Stimulated activated CD8-positive, alpha-beta memory T cell treated with anti-CD3 and anti-CD28 coated beads, Interleukin-15, amount 100 ng/mL, for 24 hours (primary cell): ENCODE results near the gene MYH7.
"Not testable (repeated sequence)": the region's sequence is repeated elsewhere in the genome, so short reads cannot be mapped to it uniquely, and the experiment has no call there.

Experiments
- DNase-seq: peaks from one replicate; pipeline ENCODE4 v3.0.0-alpha.2; 2020; ENCODE audit warnings: low read depth

The MYH7 gene

DNA sequence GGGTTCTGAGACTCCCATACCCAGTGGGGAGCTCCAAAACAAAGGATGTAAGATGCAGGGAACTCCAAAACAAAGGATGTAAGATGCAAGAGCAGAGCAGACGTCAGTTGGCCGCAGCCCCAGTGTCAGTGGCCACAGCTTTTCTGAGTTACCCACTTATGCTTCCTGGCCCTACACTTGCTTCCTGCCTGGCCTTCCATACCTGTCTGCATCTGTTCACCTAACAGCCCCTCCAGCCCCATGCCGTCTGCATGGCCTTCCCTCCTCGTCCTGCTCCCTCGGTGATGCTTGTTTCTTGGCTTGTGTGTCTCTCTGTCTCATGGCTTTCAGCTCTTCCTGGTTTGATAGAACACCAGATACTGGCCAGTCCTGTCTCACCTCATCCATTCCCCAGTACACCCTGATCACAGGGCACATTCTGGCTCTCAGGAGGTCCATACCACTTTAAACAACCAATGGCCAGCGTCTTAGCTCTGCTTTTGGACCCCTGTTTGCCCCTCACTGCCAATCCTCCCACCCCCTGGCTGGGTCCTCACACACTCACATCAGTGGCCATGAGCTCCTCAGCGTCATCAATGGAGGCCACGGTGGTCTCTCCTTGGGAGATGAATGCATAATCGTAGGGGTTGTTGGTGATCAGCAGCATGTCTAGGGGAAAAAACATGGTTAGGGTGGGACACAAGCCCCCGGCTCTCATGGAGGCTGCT, 5.3 kb downstream of the MYH7 start:
- no peak for DNase-seq

DNA sequence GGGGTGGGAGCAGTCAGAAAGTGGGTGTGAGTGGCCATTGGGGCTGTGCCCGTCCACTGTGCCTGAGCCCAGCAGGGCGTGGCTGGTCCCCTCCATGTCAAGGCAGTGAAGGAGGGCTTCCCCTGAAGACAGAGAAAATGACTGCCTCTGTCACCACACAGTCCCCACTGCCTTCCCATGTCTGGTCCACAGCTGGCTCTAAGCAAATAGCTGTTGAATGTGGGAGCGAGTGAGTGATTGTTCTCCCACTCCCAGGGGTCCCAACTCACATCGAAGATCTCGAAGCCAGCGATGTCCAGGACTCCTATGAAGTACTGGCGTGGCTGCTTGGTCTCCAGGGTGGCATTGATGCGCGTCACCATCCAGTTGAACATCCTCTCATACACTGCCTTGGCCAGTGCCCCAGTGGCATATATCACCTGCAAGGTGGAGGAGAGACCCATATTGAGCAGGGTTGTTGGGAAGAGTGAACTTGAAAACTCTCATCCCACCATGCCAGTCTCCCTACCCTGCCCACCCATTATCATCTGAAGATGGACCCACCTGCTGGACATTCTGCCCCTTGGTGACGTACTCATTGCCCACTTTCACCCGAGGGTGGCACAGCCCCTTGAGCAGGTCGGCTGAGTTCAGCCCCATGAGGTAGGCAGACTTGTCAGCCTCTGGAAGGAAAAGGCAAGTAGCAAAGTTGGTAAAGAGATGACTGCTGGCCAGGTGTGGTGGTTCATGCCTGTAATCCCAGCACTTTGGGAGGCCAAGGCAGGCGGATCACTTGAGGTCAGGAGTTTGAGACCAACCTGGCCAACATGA, 6.6 kb downstream of the MYH7 start:
- DNase-seq, result no peak

DNA sequence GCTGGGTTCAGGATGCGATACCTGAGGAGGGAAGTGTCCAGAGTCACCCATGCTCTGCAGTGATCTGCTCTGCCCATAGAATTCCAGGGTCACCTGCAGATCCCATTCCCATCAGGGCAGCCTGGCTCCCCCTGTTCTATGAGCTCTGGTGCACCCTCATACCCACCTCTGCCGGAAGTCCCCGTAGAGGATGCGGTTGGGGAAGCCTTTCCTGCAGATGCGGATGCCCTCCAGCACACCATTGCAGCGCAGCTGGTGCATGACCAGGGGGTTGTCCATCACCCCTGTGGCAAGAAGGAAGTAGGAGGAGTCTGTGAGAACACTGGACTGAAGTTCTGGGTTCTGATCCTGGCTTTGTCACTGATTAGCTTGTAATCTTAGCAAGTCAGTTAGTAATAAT, 9.7 kb downstream of the MYH7 start:
- DNase-seq, result not testable (repeated sequence)

DNA sequence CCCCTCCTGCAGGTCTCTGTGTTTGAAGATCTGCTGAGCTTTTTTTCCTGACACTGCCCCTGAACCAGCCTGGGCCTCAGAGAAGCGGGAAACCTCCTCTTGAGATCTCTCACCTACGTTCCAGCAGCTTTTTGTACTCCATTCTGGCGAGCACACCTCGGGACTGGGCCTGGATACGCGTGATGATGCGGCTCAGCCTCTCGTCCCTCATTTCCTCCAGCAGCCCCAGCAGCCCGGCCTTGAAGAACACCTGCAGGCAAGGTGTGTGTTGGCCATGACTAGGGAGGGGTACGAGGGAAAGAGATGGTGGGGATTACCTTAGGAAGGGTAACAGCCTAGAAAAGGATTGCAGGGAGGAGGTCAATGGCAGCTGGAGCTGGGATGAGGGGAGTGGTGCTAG, 10.3 kb downstream of the MYH7 start:
- no peak for DNase-seq

DNA sequence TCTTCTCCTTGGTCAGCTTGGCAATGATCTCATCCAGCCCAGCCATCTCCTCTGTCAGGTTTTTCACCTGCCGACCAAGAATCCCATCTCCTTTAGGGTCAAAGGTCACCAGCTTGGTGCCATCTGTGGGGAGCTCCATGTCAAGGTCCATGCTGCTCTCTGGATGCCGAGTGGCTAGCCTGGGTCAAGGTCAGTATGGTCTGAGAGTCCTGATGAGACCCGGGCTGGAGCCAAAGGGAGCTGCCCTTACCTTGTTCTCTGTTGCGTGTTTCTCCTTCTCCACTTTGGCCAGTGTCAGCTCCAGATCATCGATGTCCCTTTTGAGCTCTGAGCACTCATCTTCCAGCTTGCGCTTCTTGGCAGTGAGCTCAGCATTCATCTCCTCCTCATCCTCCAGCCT, 11.8 kb downstream of the MYH7 start:
- DNase-seq, result no peak

DNA sequence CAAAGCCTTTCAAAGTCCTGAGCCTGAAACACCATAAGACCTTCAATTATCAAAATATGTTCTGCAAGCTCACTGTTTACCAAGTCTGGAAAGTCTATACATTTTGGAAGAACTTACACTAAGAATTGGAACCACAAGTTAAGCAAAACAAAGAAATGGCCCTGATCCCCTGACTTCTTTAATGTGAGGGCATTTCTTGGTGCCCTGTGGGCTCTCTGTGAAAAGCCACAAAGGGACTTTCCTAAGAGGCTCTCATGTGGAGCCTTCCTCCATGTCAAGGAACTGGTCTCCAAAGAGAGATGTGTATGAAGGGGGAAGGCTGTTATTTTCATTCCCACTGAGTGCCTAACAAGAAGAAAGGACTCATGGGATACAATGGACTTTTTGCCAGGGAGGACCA, 13.9 kb downstream of the MYH7 start:
- DNase-seq, result no peak

DNA sequence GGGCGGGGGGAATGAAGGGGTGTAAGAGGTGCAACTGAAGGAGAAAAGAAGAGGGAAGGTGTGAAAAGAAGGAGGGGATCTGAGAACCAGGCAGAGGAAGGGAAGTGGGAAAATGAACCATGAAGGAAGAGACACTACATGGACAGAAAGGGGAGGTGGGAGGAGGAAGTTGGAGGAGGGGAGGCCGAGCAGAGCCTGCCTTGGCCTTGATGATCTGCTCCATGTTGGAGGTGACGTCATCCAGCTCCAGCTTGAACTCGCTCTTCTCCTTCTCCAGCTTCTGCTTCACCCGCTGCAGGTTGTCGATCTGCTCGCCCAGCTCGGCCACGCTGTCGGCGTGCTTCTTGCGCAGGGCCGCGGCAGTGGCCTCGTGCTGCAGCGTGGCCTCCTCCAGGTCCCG, 15.8 kb downstream of the MYH7 start:
- DNase-seq, result not testable (repeated sequence)

DNA sequence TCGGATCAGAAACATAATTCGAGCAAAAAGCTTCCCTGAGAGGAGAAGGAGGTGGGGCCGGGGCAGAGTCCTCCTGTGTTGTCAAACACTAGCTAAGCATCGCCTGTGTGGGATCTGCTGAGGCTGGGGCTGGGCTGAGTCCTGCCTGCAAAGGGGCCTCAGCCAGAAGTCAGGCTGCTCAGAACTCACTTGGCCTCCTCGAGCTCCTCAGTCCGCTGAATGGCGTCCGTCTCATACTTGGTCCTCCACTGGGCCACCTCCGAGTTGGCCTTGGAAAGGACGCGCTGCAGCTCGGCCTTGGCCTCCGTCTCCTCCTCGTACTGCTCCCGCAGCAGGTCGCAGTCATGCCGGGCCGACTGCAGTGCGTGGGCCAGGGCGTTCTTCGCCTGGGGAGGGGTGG, 17.4 kb downstream of the MYH7 start:
- DNase-seq, result no peak

DNA sequence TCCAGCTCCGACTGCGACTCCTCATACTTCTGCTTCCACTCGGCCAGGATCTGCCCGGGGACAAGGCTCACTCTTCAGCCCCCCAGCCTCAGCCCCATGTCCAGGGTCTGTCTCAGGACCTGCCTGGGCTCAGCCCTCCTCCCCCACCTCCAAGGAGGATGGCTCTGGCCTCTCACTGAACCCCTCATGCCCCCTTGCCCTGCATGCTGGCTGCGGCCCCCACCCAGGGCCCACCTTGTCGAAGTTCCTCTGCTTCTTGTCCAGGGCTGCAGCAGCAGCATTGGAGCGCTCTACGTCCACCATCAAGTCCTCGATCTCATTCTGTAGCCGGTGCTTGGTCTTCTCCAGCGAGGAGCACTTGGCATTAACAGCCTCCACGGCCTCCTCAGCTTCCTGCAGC, 18.2 kb downstream of the MYH7 start:
- not testable (repeated sequence) for DNase-seq

DNA sequence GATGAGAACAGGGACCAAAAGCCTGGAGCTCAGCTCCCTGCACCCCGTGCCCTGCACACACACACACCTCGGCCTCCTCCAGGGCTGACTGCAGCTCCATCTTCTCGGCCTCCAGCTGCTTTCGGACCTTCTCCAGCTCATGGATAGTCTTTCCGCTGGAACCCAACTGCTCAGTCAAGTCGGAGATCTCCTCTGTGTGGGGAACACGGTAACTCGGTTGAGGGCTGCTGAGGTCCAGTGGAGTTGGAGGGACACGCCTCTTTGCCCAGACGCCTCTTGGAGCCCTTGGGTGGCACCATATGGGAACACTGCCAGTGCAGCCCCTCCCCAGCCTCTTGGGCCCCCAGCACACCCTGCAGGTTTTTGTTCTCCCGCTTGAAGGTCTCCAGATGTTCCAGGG, 18.7 kb downstream of the MYH7 start:
- DNase-seq, result no peak

DNA sequence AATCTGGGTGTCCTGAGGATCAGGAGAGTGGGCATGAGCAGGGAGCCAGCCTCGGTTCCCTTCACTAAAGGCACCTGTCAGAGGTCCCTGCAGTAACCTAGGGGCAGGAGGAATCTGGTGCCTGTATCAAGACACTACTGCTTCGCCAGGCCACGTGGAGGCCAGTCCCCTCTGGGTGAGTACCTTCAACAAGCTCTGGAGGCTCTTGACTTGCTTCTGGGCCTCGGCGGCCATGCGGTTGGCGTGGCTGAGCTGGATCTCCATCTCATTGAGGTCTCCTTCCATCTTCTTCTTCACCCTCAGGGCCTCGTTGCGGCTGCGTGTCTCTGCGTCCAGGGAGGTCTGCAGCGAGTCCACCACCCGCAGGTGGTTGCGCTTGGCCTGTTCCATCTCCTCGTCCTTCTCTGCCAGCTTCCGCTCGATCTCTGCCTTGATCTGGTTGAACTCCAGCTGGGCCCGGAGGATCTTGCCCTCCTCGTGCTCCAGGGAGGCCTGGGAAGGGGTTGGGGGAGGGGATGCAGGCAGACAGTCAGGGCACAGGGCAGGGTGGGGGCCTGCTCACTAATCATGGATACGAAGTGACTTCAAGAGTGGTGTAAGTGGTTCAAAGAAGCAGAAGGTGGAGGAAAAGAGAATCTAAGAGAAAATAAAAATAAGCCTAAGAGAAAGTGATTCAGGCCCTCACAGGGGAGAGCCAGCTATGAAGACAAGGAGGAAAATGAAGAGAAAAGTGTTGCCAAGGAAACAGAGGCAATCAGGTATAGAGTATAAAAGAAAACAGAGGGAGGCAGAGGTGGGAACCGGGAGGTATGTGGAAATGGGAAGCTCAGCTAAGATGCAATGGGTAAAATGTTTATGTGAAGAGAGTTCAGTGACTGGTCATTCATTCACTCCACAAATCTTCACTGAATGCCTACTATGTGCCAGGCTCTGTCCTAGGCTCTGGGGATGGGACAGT, 19.4 kb downstream of the MYH7 start:
- DNase-seq, result no peak

DNA sequence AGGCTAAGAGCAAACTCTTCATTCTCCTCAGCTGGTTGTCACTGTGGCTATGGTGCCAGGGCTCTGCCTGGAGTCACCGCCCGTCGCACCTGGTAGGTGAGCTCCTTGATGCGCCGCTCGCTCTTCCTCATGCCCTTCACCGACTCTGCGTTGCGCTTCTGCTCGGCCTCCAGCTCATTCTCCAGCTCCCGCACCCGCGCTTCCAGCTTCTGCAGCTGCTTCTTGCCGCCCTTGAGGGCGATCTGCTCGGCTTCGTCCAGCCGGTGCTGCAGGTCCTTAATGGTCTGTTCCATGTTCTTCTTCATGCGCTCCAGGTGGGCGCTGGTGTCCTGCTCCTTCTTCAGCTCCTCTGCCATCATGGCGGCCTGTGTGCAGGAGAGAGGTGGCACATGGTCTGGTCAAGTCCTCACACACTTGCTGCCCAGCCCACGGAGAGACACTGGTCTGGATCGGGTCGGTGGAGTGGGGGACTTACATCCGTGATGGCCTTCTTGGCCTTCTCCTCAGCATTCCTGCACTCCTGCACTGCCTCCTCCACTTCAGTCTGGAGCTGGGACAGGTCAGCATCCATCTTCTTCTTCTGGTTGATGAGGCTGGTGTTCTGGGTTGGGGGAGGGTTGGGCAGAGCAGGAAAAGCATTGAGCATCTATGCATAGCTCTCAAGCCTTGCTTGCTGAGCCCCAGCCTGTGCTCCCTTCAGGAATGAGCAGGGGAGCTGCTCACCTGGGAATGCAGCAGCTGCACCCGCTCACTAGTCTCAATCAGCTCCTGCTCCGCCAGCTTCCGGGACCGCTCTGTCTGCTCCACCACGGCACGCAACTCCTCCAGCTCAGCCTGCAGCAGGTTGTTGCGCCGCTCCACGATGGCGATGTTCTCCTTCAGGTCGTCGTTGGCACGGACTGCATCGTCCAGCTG, 20.3 kb downstream of the MYH7 start:
- no peak for DNase-seq

DNA sequence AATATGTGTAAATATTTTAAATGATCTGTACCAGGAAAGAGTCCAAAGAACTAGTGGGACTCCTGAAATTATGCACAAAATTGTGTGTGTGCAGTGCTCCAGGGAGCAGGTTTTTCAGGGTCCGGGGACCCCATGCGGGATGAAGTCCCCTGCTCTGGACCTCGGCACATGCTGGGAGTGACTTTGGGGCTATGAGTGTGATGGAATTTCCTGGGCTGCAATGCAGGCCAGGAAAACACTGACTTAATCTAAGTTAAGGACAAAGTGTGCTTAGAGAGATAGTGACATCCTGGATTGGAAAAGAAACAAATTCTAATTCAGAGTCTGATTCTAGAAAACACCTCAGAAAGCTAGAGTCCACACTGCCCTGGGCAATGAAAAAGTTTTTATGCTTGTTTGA, 21.2 kb downstream of the MYH7 start:
- no peak for DNase-seq

DNA sequence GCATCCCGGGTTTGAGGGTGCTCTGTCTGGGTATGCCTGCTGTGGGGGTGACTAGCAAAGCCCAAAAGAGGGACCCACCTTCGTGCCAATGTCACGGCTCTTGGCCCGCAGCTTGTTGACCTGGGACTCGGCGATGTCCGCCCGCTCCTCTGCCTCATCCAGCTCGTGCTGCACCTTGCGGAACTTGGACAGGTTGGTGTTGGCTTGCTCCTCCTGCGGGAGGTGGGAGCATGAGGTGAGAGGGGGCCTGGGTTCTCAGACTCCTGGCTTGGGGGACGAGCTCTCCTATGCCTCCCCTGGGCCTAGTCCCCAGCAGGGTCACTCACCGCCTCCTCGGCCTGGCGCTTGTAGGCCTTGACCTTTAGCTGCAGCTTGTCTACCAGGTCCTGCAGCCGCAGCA, 21.8 kb downstream of the MYH7 start:
- no peak for DNase-seq

DNA sequence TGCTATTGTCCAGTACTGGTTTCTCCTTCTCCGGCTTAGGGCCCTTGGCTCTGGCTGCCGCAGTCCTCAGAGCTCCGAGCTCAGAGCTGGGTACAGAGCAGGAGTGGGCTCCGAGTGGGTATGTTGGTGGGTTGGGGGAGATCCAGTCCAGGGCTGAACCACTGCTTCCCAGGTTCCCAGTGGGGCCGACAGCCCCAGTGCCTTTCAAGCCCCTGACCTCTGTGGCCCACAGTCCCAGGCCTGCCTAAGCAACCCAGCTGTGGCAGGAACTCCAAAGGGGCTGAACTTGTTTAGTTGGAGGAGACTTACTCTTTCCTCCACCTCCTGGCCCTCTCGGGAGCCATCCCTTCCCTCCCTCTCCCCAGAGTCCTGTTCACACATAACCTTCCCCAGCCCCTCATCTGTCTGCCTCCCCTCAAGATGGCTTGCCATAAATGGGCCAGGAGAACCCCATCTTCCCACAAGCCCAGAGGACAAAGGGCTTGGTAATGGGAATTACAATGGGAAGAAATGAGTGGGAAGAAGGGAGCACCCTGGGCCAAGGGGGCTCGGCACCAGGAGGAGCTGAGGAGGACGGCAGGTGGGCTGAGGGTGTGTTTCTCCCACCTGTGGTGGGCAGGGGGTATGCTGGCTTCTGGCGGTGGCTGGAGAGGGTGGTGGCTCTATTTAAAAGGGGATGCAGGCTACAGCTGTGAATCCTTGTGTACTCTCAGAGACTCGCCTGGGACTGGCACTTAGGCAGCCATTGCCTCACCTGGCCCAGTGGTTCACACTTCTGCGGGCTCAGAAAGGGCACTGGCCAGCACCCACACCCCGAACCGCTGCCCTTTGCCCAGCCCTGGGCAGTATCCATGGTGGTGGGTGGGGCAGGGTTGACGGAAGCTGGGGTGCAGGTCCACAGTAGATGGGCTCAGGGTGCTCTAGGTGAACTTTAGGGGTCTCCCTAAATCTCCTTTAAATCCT, 23.6 kb downstream of the MYH7 start:
- no peak for DNase-seq

DNA sequence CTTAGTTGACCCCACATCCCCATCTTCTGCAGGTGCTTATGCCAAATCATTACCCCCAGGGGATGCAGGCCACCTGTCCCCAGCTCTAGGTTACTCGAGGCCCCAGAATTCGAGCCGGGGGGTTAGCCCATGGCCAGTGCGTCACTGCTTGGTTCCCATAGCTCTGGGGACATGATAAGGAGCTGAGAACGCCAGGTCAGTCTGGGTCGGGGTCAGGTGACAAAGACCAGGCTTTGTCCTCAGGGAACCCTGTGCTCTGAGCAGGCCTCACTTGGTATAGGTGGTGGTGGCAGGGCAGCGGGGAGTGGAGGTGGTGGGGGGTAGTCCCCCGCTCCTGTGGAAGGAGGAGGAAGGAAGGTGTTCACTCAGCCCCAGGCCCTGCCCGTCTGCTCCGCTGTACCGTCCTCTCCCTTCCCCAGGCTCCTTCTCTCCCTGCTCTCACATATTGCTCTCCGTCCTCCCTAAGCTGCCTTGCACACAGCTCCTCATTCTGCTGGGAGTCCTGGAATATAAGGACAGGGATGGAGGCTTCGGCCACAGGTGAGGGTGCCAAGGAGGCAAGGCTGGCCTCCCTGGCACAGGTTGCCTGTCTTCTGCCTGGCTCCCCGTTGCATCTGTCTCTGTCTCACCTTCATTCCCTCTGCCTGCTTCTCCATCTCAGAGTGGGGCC, 25.4 kb downstream of the MYH7 start:
- DNase-seq, result no peak

DNA sequence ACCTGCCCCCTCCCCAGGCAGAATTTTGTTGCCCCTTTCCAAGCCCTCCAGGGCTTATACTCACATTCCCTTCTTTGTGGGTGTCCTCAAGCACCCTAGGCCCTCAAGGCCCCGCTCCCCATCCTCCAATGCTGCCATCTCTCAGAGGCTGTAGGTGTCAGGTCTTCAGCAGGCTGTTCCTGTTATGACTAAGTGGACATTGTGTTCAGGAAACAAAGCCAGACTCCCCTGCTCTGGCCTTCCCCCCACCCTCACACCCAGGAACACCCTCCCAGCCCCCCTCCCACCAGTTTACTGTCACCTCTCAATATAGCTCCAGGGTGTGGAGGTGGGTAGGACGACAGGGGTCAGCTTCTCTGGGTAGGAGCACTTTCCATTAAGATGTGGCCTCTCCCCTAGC, 26.0 kb downstream of the MYH7 start:
- DNase-seq, result no peak

DNA sequence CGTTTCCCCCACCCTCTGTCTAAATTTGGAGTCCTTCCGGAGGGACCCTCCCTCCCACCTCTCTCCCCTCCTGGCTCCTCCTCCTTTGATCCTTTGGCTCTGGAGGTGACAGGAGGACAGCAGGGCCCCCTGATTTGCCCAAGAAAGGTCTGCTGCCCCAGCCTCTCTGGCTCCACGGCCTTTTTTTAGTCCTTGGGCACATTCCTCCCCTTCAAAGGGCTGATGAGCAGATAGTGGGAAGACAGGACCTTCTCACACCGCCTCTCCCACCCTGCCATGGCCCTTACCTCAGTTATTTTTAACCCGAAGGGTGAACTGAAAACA, 27.2 kb downstream of the MYH7 start:
- DNase-seq, result no peak

DNA sequence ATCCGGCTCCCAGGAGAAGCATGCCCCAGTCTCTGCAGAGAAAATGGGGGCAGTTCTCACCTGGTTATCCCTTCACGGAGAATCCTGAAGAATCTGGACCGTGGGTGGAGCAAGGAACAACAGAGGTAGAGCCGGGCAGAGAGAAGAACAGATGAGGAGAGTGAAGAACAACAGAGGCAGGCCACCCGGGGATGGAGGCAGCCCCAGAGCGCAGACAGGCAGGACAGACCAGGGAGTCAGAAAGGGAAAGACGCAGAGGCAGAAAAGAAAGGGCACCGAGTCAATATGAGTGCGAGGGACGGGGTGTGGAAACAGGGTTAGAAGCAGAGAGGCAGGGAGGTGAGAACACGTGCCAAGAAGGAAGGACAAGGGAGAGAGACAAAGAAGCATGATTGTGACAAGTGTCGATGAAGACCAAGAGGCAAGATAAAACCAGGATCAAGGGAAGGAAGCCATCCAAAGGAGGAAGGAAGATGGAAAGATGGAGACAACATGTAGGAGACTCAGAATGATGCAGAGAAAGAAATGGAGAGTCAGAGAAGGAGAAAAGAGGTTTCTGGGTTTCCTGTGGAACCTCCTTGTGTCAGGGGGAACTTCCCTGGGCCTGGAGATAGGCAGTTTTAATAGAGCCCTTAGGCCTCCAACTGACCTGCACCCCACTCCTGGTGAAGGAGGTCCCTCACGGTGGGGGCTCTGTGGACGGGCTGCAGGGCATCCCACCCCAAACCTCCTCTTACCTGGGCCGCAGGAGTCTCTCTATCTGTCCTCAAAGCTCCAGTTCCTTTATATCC, 27.7 kb downstream of the MYH7 start, which contains the start of gene MYH6:
TSS of gene MYH6 (minus strand) at position 758 of the 791 bp plus-strand sequence. CDS start 1,050 bp downstream, outside the sequence.
- no peak for DNase-seq
